A549 (cell line): ENCODE measurements around the gene PEA15. TPM values are rescaled to one million over a fixed set of nuclear protein-coding genes. Genes with fewer than 3 reads are reported as not detected.

Source experiments
- ATAC-seq, 2 experiments: fragments of 200-7000 bp in 1 of 2; fragments of >200 bp in 1 of 2; cut with Nextera tagmentation in 1 of 2; cut with Tn5 transposase in 1 of 2; 3 replicates each; pipeline versions ENCODE4 v1.8.0 to v1.9.1; 2018 to 2020; ENCODE audit warnings: mild to moderate bottlenecking in 1 of 2, moderate library complexity in 1 of 2
- CTCF ChIA-PET: fragments of 300-600 bp; sonication (Branson Sonifier 250); formaldehyde crosslinking; extraction: SDS; loops from one replicate; lab custom pipeline; 2021; ENCODE audit warnings: antibody characterized with exemption, inconsistent platforms; lab: Yijun Ruan, JAX
- POLR2A ChIA-PET: fragments of 350-600 bp; formaldehyde crosslinking; extraction: SDS; loops from one replicate; lab custom pipeline; 2021; ENCODE audit warnings: antibody characterized with exemption, inconsistent platforms; lab: Yijun Ruan, JAX
- DNase-seq, 2 experiments: peaks; one replicate each; pipeline versions ENCODE4 v3.0.0 to v3.0.0-alpha.2; 2011 to 2016; ENCODE audit warnings: low read depth in 1 of 2, low spot score in 1 of 2
- FAIRE-seq: peaks from 2 replicates; lab custom pipeline; 2011; peaks lifted over from hg19 to GRCh38; lab: Jason Lieb, UNC
- H3K27ac ChIP-seq, 2 experiments: fragments of >200 bp; sonication (Bioruptor Twin); formaldehyde crosslinking; 3 replicates each; pipeline ENCODE4 v1.5.1; 2016 to 2017
- H3K4me1 ChIP-seq: fragments of >200 bp; sonication (Bioruptor Twin); formaldehyde crosslinking; 3 replicates; pipeline ENCODE4 v1.6.1; 2016
- H3K4me2 ChIP-seq: fragments of >200 bp; sonication (Bioruptor Twin); formaldehyde crosslinking; 3 replicates; pipeline ENCODE4 v1.6.1; 2016
- H3K4me3 ChIP-seq: fragments of >200 bp; sonication (Bioruptor Twin); formaldehyde crosslinking; 3 replicates; pipeline ENCODE4 v1.5.1; 2016
- H3K9me3 ChIP-seq: fragments of >200 bp; sonication (Bioruptor Twin); formaldehyde crosslinking; 3 replicates; pipeline ENCODE4 v1.6.1; 2016
- BHLHE40 ChIP-seq: IDR thresholded peaks from 2 replicates; pipeline ENCODE4 v1.6.1; 2012; ENCODE audit warnings: low read depth, low read length, inconsistent platforms
- CEBPB ChIP-seq, 2 experiments: fragments of >200 bp in 1 of 2; sonication (Bioruptor Twin) in 1 of 2; formaldehyde crosslinking in 1 of 2; IDR thresholded peaks; 2 replicates each; pipeline ENCODE4 v1.6.1; 2012 to 2016
- CHD4 ChIP-seq: fragments of 200-600 bp; sonication (generic); IDR thresholded peaks from 2 replicates; pipeline ENCODE4 v1.6.1; 2016; ENCODE audit warnings: antibody characterized with exemption, mild to moderate bottlenecking, borderline replicate concordance
- EHF ChIP-seq: fragments of 250-450 bp; sonication (Bioruptor Pico); IDR thresholded peaks from 2 replicates; pipeline ENCODE4 v1.5.0; 2020; ENCODE audit warnings: mild to moderate bottlenecking
- FOSL2 ChIP-seq, 2 experiments: fragments of 450-650 bp in 1 of 2; fragments of >200 bp in 1 of 2; sonication (Bioruptor Twin) in 1 of 2; formaldehyde crosslinking; IDR thresholded peaks; 2 replicates each; pipeline versions ENCODE4 v1.5.0 to v1.6.1; 2016 to 2020; ENCODE audit warnings: mild to moderate bottlenecking in 1 of 2, moderate library complexity in 1 of 2
- FOXS1 ChIP-seq: fragments of 250-450 bp; sonication (Bioruptor Pico); IDR thresholded peaks from 2 replicates; pipeline ENCODE4 v1.5.0; 2020; ENCODE audit warnings: mild to moderate bottlenecking, moderate library complexity
- HDAC2 ChIP-seq: fragments of 200-600 bp; sonication (generic); IDR thresholded peaks from 2 replicates; pipeline ENCODE4 v1.6.1; 2016
- HOXA7 ChIP-seq: fragments of 250-450 bp; sonication (Bioruptor Pico); IDR thresholded peaks from 2 replicates; pipeline ENCODE4 v1.5.0; 2020; ENCODE audit warnings: mild to moderate bottlenecking, moderate library complexity
- HOXB13 ChIP-seq: fragments of 250-450 bp; sonication (Bioruptor Pico); IDR thresholded peaks from 2 replicates; pipeline ENCODE4 v1.5.0; 2020; ENCODE audit warnings: low read depth, mild to moderate bottlenecking, moderate library complexity
- HOXB5 ChIP-seq: fragments of 250-450 bp; sonication (Bioruptor Pico); IDR thresholded peaks from 2 replicates; pipeline ENCODE4 v1.5.0; 2020; ENCODE audit warnings: mild to moderate bottlenecking, moderate library complexity
- JUN ChIP-seq, 2 experiments: fragments of >200 bp; sonication (Bioruptor Twin); formaldehyde crosslinking; IDR thresholded peaks; 2 replicates in 1 of 2; 3 replicates in 1 of 2; pipeline ENCODE4 v1.6.1; 2016 to 2017
- JUNB ChIP-seq: fragments of >200 bp; sonication (Bioruptor Twin); formaldehyde crosslinking; IDR thresholded peaks from 2 replicates; pipeline ENCODE4 v1.6.1; 2016
- KDM1A ChIP-seq: fragments of 200-600 bp; sonication (generic); IDR thresholded peaks from 2 replicates; pipeline ENCODE4 v1.6.1; 2016; ENCODE audit warnings: low read depth, mild to moderate bottlenecking
- MAFK ChIP-seq: fragments of 450-650 bp; IDR thresholded peaks from 2 replicates; pipeline ENCODE4 v1.6.1; 2014; ENCODE audit not compliant: partially characterized antibody
- NFE2L2 ChIP-seq: fragments of 150-350 bp; conservative IDR thresholded peaks from 2 replicates; pipeline ENCODE4 v1.6.1; 2014; ENCODE audit warnings: low read length
- NPAS2 ChIP-seq: fragments of 250-450 bp; sonication (Bioruptor Pico); IDR thresholded peaks from 2 replicates; pipeline ENCODE4 v1.8.0; 2022; ENCODE audit warnings: mild to moderate bottlenecking, moderate library complexity, borderline replicate concordance
- NR3C1 ChIP-seq: fragments of >200 bp; sonication (Bioruptor Twin); formaldehyde crosslinking; IDR thresholded peaks from 3 replicates; pipeline ENCODE4 v1.6.1; 2017
- PHF8 ChIP-seq: fragments of 200-600 bp; sonication (generic); IDR thresholded peaks from 2 replicates; pipeline ENCODE4 v1.6.1; 2016; ENCODE audit warnings: low read depth, mild to moderate bottlenecking, antibody characterized with exemption, moderate library complexity, borderline replicate concordance
- POLR2A ChIP-seq: IDR thresholded peaks from 2 replicates; pipeline ENCODE4 v1.6.1; 2012; ENCODE audit warnings: mild to moderate bottlenecking, low read length
- RCOR1 ChIP-seq: fragments of 150-350 bp; IDR thresholded peaks from 2 replicates; pipeline ENCODE4 v1.6.1; 2014; ENCODE audit warnings: antibody characterized with exemption, low read length, low read depth
- RFX5 ChIP-seq: fragments of 450-650 bp; IDR thresholded peaks from 2 replicates; pipeline ENCODE4 v1.7.1; 2014; ENCODE audit warnings: antibody characterized with exemption, mild to moderate bottlenecking, moderate library complexity
- RNF2 ChIP-seq: fragments of 200-600 bp; sonication (generic); IDR thresholded peaks from 2 replicates; pipeline ENCODE4 v1.6.1; 2016; ENCODE audit warnings: low read depth, mild to moderate bottlenecking, antibody characterized with exemption, moderate library complexity, borderline replicate concordance
- WGBS: methylation state at CpG from one replicate; pipeline ENCODE4 v1.1.6; 2017; ENCODE audit errors: missing lambda C conversion rate; 5-methylcytosine and 5-hydroxymethylcytosine counted together
- polyA plus RNA-seq, 4 experiments: library from polyadenylated mRNA; depleted of rRNA in 3 of 4; stranded (reverse); fragments of >200 nt; fragmentation: RNase III in 1 of 4; extraction: RNeasy Plus Mini Kit Qiagen cat#74134 plus additional on column Dnase treatment in 1 of 4; gene quantifications; 2 replicates in 3 of 4; 3 replicates in 1 of 4; pipeline ENCODE4 v1.2.3, GENCODE V29; 2011 to 2017
- TF ChIP-seq, protein P1 (sequence below): fragments of 200-600 bp; sonication (generic); IDR thresholded peaks from 2 replicates; pipeline ENCODE4 v1.6.1; 2016; ENCODE audit warnings: antibody characterized with exemption, mild to moderate bottlenecking, moderate library complexity
- TF ChIP-seq, protein P2 (sequence below): IDR thresholded peaks from 2 replicates; pipeline ENCODE4 v1.6.1; 2012; ENCODE audit warnings: low read depth, borderline replicate concordance
- TF ChIP-seq, protein P3 (sequence below): fragments of >200 bp; sonication (Bioruptor Twin); formaldehyde crosslinking; IDR thresholded peaks from 3 replicates; pipeline ENCODE4 v1.5.1; 2016
- TF ChIP-seq, protein P4 (sequence below): IDR thresholded peaks from 2 replicates; pipeline ENCODE4 v1.6.1; 2012
- TF ChIP-seq, protein P5 (sequence below): fragments of 450-650 bp; IDR thresholded peaks from 2 replicates; pipeline ENCODE4 v1.6.1; 2014; ENCODE audit warnings: antibody characterized with exemption

PEA15 gene
- polyA plus RNA-seq, 2 of the 4 experiments (the other 2 are of a cell fraction): 115 to 136 TPM

DNA sequence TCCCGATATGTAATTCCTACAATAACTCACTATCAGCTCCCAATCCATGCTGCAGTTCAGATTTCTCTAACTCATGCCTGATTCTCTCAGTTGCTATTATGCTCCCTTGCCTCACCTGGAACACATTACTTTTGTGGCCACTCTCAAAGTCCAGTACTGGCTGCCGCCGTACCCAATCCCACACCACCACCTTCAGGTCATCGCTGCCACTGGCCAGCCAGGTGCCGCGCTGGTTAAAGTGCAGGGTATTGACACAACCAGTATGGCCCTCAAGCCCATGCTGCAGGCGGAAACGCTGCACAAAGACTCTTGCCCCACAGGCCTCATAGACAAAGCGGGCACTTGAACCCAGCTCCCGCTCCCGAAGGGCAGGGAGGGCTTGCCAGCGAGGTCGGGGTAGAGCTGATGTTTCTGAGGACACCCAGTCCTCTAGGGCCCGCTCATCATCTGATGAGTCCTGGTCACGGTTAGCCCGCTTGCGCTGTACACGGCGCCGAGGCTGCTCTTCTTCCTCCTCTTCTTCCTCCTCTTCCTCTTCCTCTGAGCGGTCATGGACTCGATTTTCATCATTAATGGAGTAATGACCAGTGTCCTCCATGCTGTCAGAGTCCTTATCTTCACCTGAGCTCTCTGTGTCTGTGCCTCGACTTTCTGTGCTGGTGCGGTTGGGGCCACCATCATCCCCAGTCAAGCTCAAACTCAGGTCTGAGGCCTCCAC is 34.6 kb downstream of the PEA15 start:
- H3K27ac ChIP-seq: no peak overlapping the region
- TF ChIP-seq, protein P1, sequence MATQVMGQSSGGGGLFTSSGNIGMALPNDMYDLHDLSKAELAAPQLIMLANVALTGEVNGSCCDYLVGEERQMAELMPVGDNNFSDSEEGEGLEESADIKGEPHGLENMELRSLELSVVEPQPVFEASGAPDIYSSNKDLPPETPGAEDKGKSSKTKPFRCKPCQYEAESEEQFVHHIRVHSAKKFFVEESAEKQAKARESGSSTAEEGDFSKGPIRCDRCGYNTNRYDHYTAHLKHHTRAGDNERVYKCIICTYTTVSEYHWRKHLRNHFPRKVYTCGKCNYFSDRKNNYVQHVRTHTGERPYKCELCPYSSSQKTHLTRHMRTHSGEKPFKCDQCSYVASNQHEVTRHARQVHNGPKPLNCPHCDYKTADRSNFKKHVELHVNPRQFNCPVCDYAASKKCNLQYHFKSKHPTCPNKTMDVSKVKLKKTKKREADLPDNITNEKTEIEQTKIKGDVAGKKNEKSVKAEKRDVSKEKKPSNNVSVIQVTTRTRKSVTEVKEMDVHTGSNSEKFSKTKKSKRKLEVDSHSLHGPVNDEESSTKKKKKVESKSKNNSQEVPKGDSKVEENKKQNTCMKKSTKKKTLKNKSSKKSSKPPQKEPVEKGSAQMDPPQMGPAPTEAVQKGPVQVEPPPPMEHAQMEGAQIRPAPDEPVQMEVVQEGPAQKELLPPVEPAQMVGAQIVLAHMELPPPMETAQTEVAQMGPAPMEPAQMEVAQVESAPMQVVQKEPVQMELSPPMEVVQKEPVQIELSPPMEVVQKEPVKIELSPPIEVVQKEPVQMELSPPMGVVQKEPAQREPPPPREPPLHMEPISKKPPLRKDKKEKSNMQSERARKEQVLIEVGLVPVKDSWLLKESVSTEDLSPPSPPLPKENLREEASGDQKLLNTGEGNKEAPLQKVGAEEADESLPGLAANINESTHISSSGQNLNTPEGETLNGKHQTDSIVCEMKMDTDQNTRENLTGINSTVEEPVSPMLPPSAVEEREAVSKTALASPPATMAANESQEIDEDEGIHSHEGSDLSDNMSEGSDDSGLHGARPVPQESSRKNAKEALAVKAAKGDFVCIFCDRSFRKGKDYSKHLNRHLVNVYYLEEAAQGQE: no peak
- TF ChIP-seq CEBPB (IDR thresholded peaks at IDR 0.05) (no peak), JUN (IDR thresholded peaks at IDR 0.05) (no peak), NFE2L2 (no peak), NR3C1 (no peak), PHF8 (no peak), KDM1A (no peak), BHLHE40 (no peak), RFX5 (no peak), HOXB13 (no peak), JUNB (no peak), NPAS2 (CRISPR knock-in tag) (no peak), FOXS1 (no peak), RNF2 (no peak), HDAC2 (no peak), EHF (CRISPR knock-in tag) (no peak), POLR2A (no peak), HOXA7 (CRISPR knock-in tag) (no peak)
- TF ChIP-seq, protein P2, sequence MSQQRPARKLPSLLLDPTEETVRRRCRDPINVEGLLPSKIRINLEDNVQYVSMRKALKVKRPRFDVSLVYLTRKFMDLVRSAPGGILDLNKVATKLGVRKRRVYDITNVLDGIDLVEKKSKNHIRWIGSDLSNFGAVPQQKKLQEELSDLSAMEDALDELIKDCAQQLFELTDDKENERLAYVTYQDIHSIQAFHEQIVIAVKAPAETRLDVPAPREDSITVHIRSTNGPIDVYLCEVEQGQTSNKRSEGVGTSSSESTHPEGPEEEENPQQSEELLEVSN: no peak
- TF ChIP-seq, protein P3, sequence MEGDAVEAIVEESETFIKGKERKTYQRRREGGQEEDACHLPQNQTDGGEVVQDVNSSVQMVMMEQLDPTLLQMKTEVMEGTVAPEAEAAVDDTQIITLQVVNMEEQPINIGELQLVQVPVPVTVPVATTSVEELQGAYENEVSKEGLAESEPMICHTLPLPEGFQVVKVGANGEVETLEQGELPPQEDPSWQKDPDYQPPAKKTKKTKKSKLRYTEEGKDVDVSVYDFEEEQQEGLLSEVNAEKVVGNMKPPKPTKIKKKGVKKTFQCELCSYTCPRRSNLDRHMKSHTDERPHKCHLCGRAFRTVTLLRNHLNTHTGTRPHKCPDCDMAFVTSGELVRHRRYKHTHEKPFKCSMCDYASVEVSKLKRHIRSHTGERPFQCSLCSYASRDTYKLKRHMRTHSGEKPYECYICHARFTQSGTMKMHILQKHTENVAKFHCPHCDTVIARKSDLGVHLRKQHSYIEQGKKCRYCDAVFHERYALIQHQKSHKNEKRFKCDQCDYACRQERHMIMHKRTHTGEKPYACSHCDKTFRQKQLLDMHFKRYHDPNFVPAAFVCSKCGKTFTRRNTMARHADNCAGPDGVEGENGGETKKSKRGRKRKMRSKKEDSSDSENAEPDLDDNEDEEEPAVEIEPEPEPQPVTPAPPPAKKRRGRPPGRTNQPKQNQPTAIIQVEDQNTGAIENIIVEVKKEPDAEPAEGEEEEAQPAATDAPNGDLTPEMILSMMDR: no peak
- H3K4me1 ChIP-seq: no peaks in the 10 kb centered on the region
- DNase-seq: no peak
- ATAC-seq: no peak; a peak in 2 of 6 replicates
- H3K4me3 ChIP-seq: no peak overlapping the region
- ChIA-PET POLR2A (no interaction called here), CTCF (interaction anchor here (0.9 to 5.7 kb wide), 11 partner anchors 9 to 193 kb away, joined by 3 to 60 read pairs (median 5); partner anchors contain the start of gene KCNJ9)
- H3K4me2 ChIP-seq: no peak overlapping the region
- WGBS: 95% methylated on average over 23 of the region's 24 CpGs
- H3K9me3 ChIP-seq: no peaks in the 10 kb centered on the region
- FAIRE-seq: no peak

DNA sequence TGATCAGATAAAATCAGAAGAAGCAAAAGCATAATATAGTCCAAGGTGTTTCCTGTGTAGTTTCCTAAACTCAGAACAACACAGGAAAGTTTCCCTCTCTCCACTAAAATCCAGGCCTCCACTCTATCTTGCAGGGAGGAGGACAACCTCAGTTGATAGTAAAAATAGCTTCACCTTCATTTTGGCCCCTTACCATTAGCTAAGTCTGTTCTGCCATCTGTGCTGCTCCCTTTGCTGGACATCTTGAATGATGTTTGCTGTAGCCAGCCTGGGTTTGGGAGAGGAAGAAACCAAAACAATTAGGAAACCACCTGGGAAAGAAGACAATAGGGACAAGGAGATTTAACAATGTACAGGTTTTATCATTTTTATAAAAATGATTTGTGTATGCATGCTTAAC is 38.6 kb downstream of the PEA15 start:
- CTCF ChIA-PET: interaction anchor here (0.7 to 5.7 kb wide), 12 partner anchors 8 to 1506 kb away, joined by 3 to 60 read pairs (median 7); partner anchors contain the start of genes CASQ1 and DUSP12
- H3K4me3 ChIP-seq: no peak overlapping the region
- ATAC-seq (no peak), DNase-seq (no peak), FAIRE-seq (no peak)
- no peak overlapping the region for H3K4me2 ChIP-seq
- no peaks in the 10 kb centered on the region for H3K9me3 ChIP-seq
- peaks cover 16% of the 10 kb centered on the region for H3K4me1 ChIP-seq
- POLR2A ChIA-PET: no interaction called here
- no peak overlapping the region for H3K27ac ChIP-seq
- TF ChIP-seq MAFK: no peak
- TF ChIP-seq HOXB5 (CRISPR knock-in tag): no peak
- TF ChIP-seq RCOR1: no peak
- no peak for TF ChIP-seq CHD4
- no peak for TF ChIP-seq FOSL2 (IDR thresholded peaks at IDR 0.05)
- TF ChIP-seq FOSL2 (CRISPR knock-in tag; IDR thresholded peaks at IDR 0.05): no peak
- no peak for TF ChIP-seq HOXB13
- TF ChIP-seq, protein P4, sequence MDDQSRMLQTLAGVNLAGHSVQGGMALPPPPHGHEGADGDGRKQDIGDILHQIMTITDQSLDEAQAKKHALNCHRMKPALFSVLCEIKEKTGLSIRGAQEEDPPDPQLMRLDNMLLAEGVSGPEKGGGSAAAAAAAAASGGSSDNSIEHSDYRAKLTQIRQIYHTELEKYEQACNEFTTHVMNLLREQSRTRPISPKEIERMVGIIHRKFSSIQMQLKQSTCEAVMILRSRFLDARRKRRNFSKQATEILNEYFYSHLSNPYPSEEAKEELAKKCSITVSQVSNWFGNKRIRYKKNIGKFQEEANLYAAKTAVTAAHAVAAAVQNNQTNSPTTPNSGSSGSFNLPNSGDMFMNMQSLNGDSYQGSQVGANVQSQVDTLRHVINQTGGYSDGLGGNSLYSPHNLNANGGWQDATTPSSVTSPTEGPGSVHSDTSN: no peak
- TF ChIP-seq, protein P1: no peak
- TF ChIP-seq, protein P5, sequence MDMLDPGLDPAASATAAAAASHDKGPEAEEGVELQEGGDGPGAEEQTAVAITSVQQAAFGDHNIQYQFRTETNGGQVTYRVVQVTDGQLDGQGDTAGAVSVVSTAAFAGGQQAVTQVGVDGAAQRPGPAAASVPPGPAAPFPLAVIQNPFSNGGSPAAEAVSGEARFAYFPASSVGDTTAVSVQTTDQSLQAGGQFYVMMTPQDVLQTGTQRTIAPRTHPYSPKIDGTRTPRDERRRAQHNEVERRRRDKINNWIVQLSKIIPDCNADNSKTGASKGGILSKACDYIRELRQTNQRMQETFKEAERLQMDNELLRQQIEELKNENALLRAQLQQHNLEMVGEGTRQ: no peak
